NCI-H2029 (cell line): ENCODE results near the gene METTL3.
A peak's percentile ranks its signal among the peaks of the same experiment; 100 is the strongest.

Experiments
- DNase-seq: peaks from one replicate; lab custom pipeline; 2025; lab: John Stamatoyannopoulos, UW

METTL3 gene

GRCh38 chr14:21476523-21476924 is 34.6 kb downstream of the METTL3 start:
- no peak for DNase-seq

- DNase-seq: no peak
Observed at GRCh38 chr14:21475767-21476522, 35.2 kb downstream of the METTL3 start.

GRCh38 chr14:21467616-21468015 is 43.5 kb downstream of the METTL3 start:
- DNase-seq: no peak

- peak; percentile 99 for DNase-seq
Observed at GRCh38 chr14:21455912-21456667, 55.0 kb downstream of the METTL3 start, which contains the start of gene CHD8. Gene CHD8, minus strand, starts transcription at chr14:21456123. Its CDS starts 24,480 bp downstream, at chr14:21431643.

- DNase-seq: no peak
Observed at GRCh38 chr14:21455592-21455911, 55.6 kb downstream of the METTL3 start.

GRCh38 chr14:21454843-21455544 is 56.1 kb downstream of the METTL3 start:
- DNase-seq: no peak

- DNase-seq: no peak
Observed at GRCh38 chr14:21449899-21450216, 61.3 kb downstream of the METTL3 start.
